Measurements from ENCODE around the gene C1QL2.

Gene C1QL2

DNA sequence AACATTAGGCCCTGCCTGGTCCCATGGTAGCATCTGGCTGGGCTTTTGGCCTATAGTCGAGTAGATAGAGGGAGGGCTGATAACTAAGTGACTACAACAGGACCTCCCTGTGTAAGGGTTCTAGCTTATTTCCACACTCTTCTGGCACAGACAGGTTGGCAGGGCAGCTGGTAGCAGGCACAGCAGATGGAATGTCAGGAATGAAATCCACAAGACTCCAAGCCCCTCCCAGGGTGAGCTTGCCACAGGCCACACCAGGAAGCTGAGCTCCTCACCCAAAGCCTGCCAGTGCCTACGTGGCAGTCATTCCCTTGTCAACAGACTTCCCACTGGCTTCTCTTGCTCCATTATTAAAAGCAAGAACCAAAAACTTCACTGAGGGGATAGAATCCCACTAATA lies 20.7 kb upstream of the C1QL2 start:
- no peak for DNase-seq (ENCODE audit: low spot score)

DNA sequence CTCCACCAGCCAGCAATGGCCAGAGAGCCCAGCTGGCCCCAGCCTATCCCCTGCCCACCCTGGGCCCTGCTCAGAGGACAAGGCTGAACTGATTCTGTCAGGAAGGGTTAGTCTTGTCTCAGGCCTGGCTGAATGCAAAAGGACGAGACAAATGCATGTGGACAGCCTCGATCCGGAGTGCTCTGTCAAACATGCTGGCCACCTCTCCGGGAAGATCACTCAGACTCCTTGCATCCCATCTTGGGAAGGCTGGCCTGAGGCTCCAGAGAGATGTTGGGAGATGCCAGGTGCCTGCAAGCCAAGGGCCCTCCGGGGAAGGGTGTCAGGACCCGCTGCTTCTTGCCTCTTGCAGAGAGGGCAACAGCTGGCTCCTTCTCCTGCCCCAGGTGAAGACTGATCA lies 20.2 kb upstream of the C1QL2 start:
- DNase-seq (ENCODE audit: low spot score): no peak

- no peak for DNase-seq (ENCODE audit: low spot score)
These were observed 19.3 kb upstream of the C1QL2 start for GRCh38 chr2:119177838-119178190.

GRCh38 chr2:119177171-119177837 lies 18.8 kb upstream of the C1QL2 start:
- no peak for DNase-seq (ENCODE audit: low spot score)

GRCh38 chr2:119175517-119175916 lies 17.0 kb upstream of the C1QL2 start:
- DNase-seq (ENCODE audit: low spot score): no peak

DNA sequence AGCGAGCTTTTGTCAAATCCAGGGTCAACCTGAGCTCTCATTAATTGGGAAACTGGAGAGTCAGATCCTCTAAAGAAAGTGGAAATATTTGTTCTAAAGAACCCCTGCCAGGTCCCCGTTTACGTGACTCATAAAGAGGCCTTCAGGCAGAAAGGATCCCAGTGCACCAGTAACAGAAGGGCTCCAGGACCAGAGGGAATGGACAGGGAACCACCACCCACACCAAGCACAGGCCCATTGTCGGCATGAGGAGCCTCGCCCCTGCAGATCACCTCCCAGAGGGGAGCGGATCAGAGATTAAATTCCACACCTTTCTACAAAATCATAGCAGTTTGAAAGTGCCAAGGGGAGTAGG lies 16.4 kb upstream of the C1QL2 start:
- no peak for DNase-seq (ENCODE audit: low spot score)

DNA sequence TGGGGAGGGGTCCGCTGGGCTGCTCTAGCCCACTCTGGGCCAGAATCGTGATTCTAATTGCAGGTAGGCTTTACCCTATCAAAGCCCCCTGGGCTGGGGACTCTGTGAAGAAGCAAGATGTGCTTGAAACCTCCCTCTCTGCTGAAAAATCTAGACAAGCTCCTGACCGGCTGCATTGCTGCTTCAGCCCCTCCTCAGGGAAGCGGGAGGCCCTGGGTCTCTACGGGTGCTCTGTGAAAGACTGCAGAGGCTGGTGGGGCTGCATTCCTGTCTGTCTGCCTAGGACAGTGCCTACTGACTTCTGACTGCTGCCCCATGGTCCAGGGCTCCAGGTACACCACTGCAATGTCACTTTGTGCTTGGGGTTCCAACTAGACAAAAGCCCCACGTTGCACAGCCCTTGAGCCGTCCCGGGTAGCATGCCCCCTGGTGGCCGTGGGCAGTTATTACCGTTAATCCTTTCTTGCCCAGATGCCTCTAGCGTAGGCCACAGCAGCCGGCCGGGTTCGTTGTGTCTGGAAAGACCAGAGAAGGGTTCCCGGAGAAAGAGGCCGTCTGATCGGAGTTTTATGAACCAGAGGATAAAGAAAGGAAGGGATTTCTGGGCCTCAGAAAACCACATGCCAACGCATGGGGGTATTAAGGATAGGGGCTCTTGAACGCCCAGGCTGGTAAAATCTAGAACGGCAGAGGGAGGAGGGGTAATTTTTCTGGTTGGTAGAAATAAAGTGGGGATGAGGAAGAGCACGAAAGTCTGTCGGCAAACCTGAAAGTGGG lies 15.9 kb upstream of the C1QL2 start:
- no peak for DNase-seq (ENCODE audit: low spot score)

DNA sequence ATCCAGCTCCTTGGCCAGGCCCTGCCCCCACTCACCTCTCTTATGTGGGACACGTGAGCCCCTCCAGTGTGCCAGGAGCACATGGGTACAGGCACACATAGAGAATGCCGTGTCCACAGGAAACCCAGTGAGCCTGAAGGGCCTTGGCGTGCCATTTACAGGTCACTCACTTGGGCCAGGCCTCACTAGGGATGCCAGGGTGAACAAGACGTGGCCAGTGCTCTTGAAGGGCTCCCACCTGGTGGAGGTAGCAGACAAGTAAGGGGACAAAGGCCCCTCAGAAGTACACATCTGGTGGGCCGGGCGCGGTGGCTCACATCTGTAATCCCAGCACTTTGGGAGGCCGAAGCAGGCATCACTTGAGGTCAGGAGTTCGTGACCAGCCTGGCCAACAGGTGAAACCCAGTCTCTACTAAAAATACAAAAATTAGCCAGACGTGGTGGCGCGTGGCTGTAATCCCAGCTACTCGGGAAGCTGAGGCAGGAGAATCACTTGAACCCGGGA lies 15.1 kb upstream of the C1QL2 start:
- DNase-seq (ENCODE audit: low spot score): no peak

DNA sequence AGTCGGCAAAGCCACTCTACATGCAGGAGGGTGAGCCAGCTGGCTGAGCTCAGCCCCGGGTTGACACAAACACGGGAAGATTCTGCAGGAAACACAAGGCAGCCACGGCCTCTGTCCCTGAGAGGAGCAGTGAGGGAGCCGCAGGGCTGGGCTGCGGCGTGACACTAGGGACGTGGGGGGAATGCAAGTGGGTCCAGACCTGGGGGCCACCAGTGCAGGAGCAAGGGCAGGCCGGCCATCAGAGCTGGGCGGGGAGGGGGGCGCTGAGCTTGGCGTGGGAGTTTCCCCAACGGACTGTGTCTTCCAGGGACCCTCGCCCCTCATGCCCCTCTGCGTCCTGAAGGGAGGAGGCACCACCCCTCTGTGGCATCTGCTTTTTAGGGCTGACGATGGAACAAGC lies 12.0 kb upstream of the C1QL2 start:
- no peak for DNase-seq (ENCODE audit: low spot score)

DNA sequence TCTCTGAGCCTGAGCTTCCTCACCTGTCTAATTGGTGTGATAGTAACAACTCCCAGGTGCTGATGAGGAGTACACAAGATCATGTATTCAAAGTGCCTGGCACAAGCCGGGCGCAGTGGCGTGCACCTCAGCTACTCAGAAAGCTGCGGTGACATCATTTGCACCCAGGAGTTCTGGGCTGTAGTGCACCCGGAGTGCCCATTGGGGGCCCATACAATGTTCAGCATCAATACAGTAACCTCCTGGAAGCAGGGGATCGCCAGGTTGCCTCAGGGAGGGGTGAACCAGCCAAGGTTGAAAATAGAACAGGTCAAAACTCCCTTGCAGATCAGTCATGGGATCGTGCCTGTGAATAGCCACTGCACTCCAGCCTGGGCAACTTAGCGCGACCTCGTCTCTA lies 11.2 kb upstream of the C1QL2 start:
- no peak for DNase-seq (ENCODE audit: low spot score)

DNA sequence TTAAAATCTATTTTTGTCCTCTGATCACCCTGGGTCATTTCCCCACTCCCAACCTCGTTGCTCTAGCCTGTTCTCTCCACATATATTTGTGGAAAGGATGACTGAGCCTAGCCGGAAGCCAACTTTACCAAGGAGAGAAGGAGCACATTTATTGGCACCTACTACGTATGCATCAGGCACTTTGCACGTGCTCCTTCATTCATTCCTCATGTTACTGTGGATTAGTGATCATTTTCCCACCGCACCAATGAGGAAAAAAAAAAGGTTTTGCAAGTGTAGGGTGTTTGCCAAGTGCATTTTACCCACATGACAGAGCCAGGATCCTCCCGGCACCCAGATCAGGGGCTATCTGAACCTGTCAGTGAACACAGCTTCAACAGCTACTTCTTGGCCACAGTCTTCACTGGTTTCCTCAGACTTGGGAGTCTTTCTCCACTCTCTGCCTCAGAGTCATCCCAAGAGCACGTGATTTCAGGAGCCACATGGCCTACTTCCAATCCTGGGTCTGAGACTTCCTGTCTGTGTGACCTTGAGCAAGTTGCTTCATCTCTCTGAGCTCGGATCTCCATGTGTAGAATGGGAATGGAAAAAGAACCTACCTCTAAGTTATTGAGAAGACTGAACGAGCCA lies 1.9 kb upstream of the C1QL2 start:
- DNase-seq (ENCODE audit: low spot score): no peak

DNA sequence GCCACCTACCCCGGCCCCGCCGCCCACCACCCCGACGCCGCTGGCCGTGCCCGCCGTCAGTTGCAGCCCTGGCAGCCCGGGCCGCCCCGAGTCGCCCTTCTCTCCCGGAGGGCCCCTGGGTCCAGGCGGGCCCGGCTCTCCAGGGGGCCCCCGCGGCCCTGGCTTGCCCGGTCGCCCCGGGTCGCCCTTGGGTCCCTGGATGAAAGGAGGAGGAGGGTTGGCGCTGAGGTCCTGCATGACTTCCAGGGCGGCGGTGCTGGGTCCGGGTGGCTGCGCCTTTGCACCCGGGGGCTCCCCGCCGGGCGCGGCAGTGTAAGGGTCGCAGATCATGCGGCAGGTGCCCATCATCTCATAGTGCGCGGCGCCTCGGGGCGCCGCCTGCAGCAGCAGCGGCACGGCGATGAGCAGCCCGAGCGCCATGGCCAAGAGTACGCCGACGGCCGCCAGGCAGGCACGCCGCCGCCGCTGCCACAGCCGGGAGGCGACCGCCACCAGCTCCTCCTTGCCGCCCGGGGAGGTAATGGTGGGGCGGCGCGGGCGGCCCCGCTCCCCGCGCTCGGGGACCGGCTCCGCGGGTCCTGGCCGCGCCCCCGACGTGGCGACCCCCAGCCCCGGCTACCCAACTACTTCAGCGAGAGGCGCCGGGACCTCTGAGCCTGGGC lies 570 bp downstream of the C1QL2 start:
- no peak for DNase-seq (ENCODE audit: low spot score)

GRCh38 chr2:119156891-119157773 lies 1.4 kb downstream of the C1QL2 start:
- DNase-seq (ENCODE audit: low spot score): no peak

DNA sequence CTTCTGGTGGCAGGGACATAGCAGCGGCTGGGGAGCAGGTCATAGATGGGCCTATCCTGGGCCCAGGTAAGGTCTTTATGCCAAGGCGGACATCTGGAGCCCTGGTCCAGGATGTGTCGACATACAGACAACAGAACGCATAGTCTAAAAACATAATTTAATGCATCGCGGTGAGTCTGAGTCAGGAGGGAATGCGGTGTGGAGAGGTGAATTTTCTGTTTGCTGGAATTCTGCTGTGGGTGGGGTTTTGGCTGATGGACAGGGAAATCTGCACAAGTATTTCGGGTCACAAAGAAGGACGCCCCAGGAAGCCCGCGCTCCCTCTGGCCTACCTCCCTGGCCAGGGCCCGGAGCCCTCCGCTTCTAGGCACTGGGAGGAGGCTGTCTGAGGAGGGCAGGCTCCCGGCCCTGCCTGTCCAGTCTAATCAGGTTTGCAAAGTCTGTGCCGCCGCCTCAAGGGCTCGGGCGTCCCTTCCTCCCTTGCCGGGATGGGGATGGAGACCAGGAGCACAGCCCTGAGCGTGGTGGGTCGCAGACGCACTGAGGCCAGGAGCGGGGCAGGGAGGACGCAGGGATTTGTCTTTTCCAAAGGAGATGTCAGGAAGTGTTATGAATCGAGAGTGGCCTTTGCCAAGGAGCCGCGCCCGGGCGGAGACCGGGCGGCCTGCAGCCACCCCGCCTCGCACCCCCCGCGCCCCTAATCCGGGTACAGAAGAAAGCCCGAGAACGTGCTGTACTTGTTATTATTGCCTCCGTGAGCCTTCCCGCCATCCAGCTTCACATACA lies 2.3 kb downstream of the C1QL2 start:
- DNase-seq (ENCODE audit: low spot score): no peak

- no peak for DNase-seq (ENCODE audit: low spot score)
These were observed 2.9 kb downstream of the C1QL2 start for GRCh38 chr2:119155633-119156032.

DNA sequence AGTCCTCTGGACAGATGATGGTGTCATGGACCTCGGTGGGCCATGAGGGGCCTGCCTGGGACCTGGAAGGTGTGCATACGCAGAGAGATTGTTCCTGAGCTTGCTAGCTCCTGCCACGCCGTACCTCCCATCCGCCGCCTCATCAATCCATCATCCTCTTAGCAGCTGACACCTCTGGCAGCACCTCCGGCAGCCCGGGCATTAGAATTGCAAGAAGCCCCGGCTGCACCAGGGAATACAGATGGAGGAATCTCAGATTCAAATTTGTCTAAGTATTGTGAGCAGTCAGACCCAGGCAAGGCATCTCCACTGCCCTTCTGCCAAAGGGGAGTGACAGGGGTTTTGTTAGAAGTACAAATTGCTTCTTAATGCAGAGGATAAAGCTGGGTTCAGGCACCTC lies 4.5 kb downstream of the C1QL2 start:
- no peak for DNase-seq (ENCODE audit: low spot score)

GRCh38 chr2:119149611-119150010 lies 8.9 kb downstream of the C1QL2 start:
- no peak for DNase-seq (ENCODE audit: low spot score)

DNA sequence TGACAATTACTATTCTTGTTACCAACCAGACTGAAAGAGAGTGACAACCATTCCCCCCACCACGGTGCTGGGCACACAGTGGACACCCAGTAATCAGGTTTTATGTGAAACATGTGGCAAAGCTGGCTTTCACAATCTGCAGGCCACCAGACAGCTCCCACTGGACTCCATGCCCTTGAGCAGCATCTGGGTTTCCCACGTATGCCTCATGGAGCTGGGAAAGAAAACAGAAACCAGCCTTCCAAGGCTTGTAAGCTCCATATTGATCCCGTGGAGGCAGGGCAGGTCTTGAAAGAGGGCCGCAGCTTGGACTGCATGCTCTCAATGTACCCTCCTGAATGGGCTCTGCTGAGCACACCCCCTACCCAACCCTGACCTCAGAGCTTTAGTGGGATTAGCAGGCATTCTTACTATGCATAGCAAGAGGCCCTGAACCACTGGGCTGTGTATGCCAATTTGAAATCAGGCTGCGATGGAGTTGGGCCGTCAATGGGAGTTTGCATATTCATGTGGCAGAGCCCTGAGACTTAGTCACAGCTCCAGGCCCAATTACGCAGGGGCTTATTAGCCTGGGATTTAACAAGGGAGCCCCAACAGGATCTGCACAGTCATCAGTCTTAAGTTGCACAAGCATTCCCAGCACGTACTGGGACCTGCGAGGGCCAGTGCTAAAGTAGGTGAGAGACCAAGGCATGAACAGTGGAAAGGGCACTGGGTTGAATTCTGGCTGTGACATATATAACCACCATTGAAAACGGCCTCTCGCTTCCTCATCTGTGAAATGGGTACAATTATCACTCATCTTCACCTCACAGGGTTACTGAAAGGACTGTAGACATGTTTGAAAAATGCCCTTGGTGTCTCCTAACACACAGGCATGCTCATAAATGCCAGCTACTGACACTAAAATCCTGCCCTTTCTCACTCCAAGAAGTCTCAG lies 10.5 kb downstream of the C1QL2 start:
- DNase-seq (ENCODE audit: low spot score): no peak

- no peak for DNase-seq (ENCODE audit: low spot score)
These were observed 13.7 kb downstream of the C1QL2 start for GRCh38 chr2:119144806-119145205.

DNA sequence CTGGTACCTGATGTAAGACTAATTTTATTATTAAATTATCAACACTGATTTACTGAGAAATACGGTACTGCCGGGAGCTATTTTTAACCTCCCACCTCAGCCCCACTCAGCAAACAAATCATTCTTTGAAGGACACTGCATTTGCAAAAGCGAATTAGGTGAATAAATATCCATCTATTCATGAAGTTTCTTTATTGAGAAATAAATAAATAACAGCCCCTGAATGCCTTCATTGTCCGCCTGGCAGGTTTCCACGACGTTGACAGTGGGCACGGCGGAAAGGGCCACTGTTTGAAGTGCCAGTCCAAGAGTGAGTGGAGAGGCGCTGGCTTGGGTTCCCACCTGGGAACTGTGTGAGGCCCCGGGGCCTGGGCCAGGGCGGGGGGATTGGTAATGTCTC lies 15.7 kb downstream of the C1QL2 start:
- no peak for DNase-seq (ENCODE audit: low spot score)
